HPDE6-E6E7 (cell line): ENCODE data around the gene PCMT1.
"Not testable (repeated sequence)": the region's sequence is repeated elsewhere in the genome, so short reads cannot be mapped to it uniquely, and the experiment has no call there.

Experiments used
- DNase-seq: peaks from one replicate; pipeline ENCODE4 v3.0.0; 2011; ENCODE audit warnings: missing footprints; ENCODE audit errors: extremely low spot score

Gene PCMT1

GRCh38 chr6:149749594-149750135, at the start of gene PCMT1:
TSS of gene PCMT1 (plus strand) at chr6:149749741. CDS start at chr6:149749902, 161 bp downstream.
- peak; percentile 81 for DNase-seq

GRCh38 chr6:149701714-149702113, 47.8 kb upstream of the PCMT1 start:
- DNase-seq: no peak

GRCh38 chr6:149711711-149712110, 37.8 kb upstream of the PCMT1 start:
- no peak for DNase-seq

GRCh38 chr6:149714442-149714841, 35.1 kb upstream of the PCMT1 start:
- no peak for DNase-seq

GRCh38 chr6:149716181-149716963, 33.2 kb upstream of the PCMT1 start:
- DNase-seq: no peak

- DNase-seq: no peak
Observed at GRCh38 chr6:149717255-149717587, 32.3 kb upstream of the PCMT1 start.

- DNase-seq: peak; percentile 66
Observed at GRCh38 chr6:149717588-149718458, 31.7 kb upstream of the PCMT1 start, which contains the start of gene LATS1. TSS of gene LATS1 (minus strand) at chr6:149718101. CDS start at chr6:149702126, 15,975 bp downstream.

GRCh38 chr6:149719531-149719930, 30.0 kb upstream of the PCMT1 start:
- DNase-seq: no peak

- DNase-seq: no peak
Observed at GRCh38 chr6:149723262-149723661, 26.3 kb upstream of the PCMT1 start.

- DNase-seq: peak; percentile 42
Observed at GRCh38 chr6:149723771-149724417, 25.6 kb upstream of the PCMT1 start.

GRCh38 chr6:149725785-149726184, 23.8 kb upstream of the PCMT1 start:
- no peak for DNase-seq

- DNase-seq: no peak
Observed at GRCh38 chr6:149727793-149728498, 21.6 kb upstream of the PCMT1 start.

- DNase-seq: no peak
Observed at GRCh38 chr6:149728499-149729234, 20.9 kb upstream of the PCMT1 start.

GRCh38 chr6:149729824-149730223, 19.7 kb upstream of the PCMT1 start:
- no peak for DNase-seq

GRCh38 chr6:149733089-149733720, 16.3 kb upstream of the PCMT1 start:
- DNase-seq: no peak

- DNase-seq: no peak
Observed at GRCh38 chr6:149734915-149735314, 14.6 kb upstream of the PCMT1 start.

GRCh38 chr6:149745252-149745651, 4.3 kb upstream of the PCMT1 start:
- DNase-seq: not testable (repeated sequence)

GRCh38 chr6:149746147-149746946, 3.2 kb upstream of the PCMT1 start, which contains the start of gene NUP43:
TSS of gene NUP43 (minus strand) at chr6:149746529. CDS start at chr6:149746495, 34 bp downstream.
- DNase-seq: peak; percentile 76

- not testable (repeated sequence) for DNase-seq
Observed at GRCh38 chr6:149749082-149749593, 403 bp upstream of the PCMT1 start.
